Posterior vena cava (tissue), 2 donors: Measurements from ENCODE around the gene CHST13. TPM values are rescaled to one million over a fixed set of nuclear protein-coding genes. Genes with fewer than 3 reads are reported as not detected.

ENCODE experiments used
- DNase-seq: peaks from one replicate; pipeline ENCODE4 v3.0.0-alpha.2; 2020; ENCODE audit warnings: low spot score
- intact Hi-C, 2 donors: fragments of 100-400 bp; cut with DNase I; formaldehyde crosslinking; loops; one replicate each; pipeline versions ENCODE4 v1.14.1 to v1.14.2; 2022 to 2023
- total RNA-seq, 2 donors: library from RNA; stranded (reverse); fragmentation: NEBNext Ultra II Directional; extraction: Animal tissue kit (Norgen Biotek cat#: 25700); gene quantifications; one replicate each; pipeline ENCODE4 v1.2.1, GENCODE V29; 2021
- donor health status: DM: yes; HTN: yes; CAD: no.
- donor health status: DM: yes; HTN: yes; CAD: no.

Gene CHST13
- total RNA-seq, 2 donors from 2014 or later, result 0.86 to 0.88 TPM

GRCh38 chr3:126501736-126502135, 22.2 kb upstream of the CHST13 start:
- intact Hi-C loops, result no loop called here
- DNase-seq, result no peak

GRCh38 chr3:126502656-126503055, 21.3 kb upstream of the CHST13 start:
- DNase-seq, result no peak
- intact Hi-C loops, result no loop called here

- intact Hi-C loops, result no loop called here
- DNase-seq, result no peak
Observed at GRCh38 chr3:126503701-126504100, 20.3 kb upstream of the CHST13 start.

GRCh38 chr3:126507886-126508285, 16.1 kb upstream of the CHST13 start:
- DNase-seq, result no peak
- intact Hi-C loops, result no loop called here

GRCh38 chr3:126508564-126508964, 15.4 kb upstream of the CHST13 start:
- DNase-seq, result peak; percentile 69
- intact Hi-C loops, result no loop called here

DNA sequence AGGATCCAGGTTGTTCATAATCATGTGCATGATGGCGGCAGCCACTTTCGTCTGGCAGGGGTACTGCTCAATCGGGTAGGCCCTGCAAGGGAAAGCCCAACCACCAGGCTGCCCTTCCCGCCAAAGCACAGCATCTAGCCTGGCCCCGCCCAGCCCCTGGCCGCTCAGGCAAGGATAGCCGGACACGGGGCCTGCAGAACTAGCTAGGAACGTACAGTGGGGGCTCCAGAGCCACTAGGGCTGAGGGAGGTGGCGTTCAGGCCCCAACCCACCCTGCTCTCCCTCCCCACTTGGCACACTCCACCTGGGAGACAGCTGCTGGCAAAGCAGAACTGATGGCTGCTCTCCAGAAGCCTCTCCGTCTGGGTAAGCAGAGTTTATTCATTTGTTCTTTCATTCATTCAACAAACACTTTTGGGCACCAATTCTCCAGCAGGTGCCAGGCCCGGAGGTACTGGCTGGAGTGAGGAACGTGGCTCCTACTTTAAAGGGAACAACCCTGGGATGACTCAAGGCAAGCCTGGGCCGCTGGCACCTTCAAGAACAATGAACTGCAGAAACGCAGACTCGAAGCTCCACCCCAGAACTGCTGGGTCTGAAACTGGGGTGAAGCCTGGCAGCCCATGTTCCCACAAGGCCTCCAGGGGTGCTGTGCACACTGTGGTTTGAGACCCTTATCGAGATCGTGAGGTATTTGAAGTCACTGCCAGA, 14.2 kb upstream of the CHST13 start:
- DNase-seq, result peak; percentile 73
- intact Hi-C loops, result no loop called here

GRCh38 chr3:126510308-126510910, 13.5 kb upstream of the CHST13 start:
- peak; percentile 67 for DNase-seq
- intact Hi-C loops, result no loop called here

DNA sequence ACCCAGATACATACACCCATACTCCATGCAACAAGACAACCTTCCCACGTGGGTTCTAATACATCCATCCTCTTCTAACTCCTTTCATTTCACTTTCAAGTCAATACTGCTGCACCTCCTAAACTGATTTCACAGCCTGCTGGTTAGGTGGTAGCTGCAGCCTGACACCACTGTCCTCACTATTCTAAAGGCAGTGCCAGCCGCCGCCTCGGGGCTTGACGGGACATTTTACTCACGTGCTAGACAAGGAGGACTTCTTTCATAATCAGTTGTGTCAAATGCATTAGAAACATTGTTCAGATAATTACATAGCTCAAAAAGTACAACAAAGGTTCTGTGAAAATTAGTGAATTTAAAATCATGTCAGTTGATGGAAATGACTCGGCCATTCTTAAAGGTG, 12.7 kb upstream of the CHST13 start:
- DNase-seq, result peak; percentile 28
- intact Hi-C loops, result no loop called here

- intact Hi-C loops, result no loop called here
- peak; percentile 23 for DNase-seq
Observed at GRCh38 chr3:126512026-126512425, 11.9 kb upstream of the CHST13 start.

GRCh38 chr3:126512916-126513650, 10.9 kb upstream of the CHST13 start:
- peak; percentile 50 for DNase-seq
- intact Hi-C loops, result no loop called here

DNA sequence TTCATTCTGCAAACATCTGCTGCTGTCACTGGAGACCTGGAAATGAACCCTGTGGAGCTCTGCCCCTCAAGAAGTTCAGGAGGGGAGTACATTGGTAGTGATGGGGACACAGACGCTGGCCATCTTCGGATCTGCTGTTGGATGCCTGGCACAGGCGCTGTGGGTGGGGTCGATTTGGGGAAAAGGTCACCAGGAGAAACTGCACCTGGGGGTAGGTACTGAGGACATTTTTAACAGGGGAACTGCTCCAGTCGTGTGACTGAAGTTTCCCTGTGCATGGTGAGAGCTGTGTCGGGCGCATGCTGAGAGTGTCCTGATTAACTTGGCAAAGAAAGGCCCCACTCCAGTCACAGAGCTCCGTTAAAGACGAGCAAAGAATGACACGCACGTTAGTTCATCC, 9.8 kb upstream of the CHST13 start:
- DNase-seq, result peak; percentile 41
- intact Hi-C loops, result no loop called here

DNA sequence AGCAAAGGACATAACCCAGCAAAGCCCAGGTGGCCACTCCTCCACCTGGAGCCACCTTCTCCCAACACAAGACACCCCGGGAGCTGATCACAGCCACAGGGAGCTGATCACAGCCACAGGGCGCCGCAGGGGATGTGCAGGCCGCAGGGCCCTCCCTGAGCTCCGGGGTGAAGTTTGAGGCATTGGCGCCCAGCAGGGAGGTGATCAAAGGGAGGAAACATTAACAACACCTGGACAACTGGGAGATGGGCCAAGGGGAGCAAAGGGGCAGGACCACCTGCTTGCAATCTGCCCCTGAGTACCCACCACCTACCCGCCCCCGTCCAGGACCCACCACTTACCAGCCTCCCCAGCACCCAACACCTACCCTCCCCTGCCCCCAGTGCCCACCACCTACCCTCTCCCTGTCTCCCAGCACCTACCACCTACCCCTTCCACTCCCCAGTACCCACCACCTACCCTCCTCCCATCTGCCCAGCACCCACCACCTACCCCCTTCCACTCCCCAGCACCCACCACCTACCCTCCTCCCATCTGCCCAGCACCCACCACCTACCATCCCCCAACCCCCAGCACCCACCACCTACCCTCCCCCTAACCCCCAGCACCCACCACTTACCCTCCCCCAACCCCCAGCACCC, 8.8 kb upstream of the CHST13 start:
- intact Hi-C loops, result no loop called here
- DNase-seq, result peak; percentile 58

DNA sequence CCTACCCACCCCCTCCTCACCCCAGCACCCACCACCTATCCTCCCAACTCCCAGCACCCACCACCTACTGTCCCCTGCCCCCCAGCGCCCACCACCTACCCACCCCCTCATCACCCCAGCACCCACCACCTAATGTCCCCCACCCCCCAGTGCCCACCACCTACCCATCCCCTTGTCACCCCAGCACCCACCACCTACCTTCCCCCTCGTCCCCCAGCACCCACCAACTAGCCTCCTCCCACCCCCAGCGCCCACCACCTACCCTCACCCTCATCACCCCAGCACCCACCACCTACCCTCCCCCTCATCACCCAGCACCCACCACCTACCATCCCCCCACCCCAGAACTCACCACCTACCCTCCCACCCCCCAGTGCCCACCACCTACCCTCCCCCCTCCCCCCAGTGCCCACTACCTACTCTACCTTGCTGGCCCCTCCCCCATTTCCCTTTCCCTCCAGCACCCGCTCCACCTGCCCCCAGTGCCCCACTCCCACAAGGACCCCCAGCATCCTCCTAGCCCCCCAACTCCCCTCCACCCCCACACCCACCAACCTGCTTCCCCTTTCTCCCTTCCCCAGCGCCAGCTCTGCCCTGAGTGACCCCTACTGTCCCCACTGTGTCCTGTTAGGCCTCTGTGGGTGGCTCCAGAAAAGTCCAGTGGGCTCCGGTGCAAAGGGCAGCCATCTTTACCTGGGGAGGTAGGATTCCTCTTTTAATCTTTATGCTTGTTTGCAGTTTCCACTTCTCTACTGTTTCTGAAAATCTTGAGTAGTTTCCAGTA, 7.6 kb upstream of the CHST13 start:
- intact Hi-C loops, result no loop called here
- peak; percentile 41 for DNase-seq

- intact Hi-C loops, result no loop called here
- peak; percentile 73 for DNase-seq
Observed at GRCh38 chr3:126516936-126517290, 7.0 kb upstream of the CHST13 start.

- intact Hi-C loops, result no loop called here
- peak; percentile 77 for DNase-seq
Observed at GRCh38 chr3:126517291-126517951, 6.5 kb upstream of the CHST13 start, which contains the start of gene UROC1. UROC1 (minus strand) TSS chr3:126517773; CDS start chr3:126517719, 54 bp downstream.

- peak; percentile 64 for DNase-seq
- intact Hi-C loops, result no loop called here
Observed at GRCh38 chr3:126517986-126518778, 5.8 kb upstream of the CHST13 start.

- intact Hi-C loops, result no loop called here
- peak; percentile 40 for DNase-seq
Observed at GRCh38 chr3:126518779-126519177, 5.2 kb upstream of the CHST13 start.
